ENCODE measurements around the gene UBXN11. TPM values are rescaled to one million over a fixed set of nuclear protein-coding genes. Genes with fewer than 3 reads are reported as not detected.
A peak's percentile ranks its signal among the peaks of the same experiment; 100 is the strongest.

UBXN11 gene
- total RNA-seq, 1 experiment from 2014 or later = 12.1 TPM

DNA sequence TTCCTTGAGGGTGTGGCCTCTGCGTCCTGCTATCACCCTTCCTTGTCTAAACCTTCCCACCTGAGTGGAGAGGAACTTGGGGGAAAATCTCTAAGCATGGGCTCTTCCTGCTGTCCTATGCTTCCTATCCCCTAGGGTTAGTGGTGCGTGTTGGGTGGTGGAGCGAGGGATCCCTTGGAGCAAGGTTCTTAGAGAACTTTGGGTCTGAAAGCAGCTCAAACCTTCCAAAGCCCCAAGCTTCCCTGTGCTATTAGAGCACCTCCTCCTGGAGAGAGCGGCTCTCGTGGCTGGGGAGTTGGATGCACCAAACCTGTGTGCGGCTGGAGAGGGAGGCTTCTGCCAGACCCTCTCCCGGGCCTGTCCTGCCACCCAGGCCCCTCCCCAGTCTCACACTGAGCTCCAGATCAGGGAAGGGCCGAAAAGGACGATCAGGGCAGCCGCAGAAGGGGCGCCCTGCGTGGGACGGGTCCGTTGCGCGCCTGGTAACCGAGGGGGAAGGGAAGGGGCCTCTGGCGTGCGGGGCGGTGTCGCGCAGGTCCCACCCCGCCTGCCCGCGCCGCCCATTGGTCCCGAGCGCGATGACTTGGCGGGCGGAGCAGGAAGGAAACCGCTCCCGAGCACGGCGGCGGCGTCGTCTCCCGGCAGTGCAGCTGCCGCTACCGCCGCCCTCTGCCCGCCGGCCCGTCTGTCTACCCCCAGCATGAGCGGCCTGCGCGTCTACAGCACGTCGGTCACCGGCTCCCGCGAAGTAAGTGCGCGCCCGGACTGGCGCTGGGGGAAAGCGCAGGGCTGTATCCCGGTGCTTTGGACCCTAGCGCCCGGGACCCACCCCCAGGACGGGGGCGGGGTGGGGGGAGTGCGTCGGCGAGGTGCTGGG is 26.7 kb downstream of the UBXN11 start, which contains the start of gene SH3BGRL3:
Gene SH3BGRL3 (plus strand): TSS at position 631 of the 877 bp plus-strand sequence. CDS start 70 bp downstream, at position 701.
- in situ Hi-C loops (cut with HindIII; ENCODE audit: low pct_unique_long_range_greater_than_20kb, low sequenced_read_pairs) = no loop called here
- DNase-seq (ENCODE audit: low read depth) = peak; percentile 89

- peak; percentile 51 for DNase-seq (ENCODE audit: low read depth)
- in situ Hi-C loops (cut with HindIII; ENCODE audit: low pct_unique_long_range_greater_than_20kb, low sequenced_read_pairs) = no loop called here
Measured at GRCh38 chr1:26278724-26279455, 27.5 kb downstream of the UBXN11 start.

- in situ Hi-C loops (cut with HindIII; ENCODE audit: low pct_unique_long_range_greater_than_20kb, low sequenced_read_pairs) = no loop called here
Measured at GRCh38 chr1:26278303-26278702, 28.1 kb downstream of the UBXN11 start.

GRCh38 chr1:26277719-26278118 is 28.7 kb downstream of the UBXN11 start:
- no peak for DNase-seq (ENCODE audit: low read depth)
- in situ Hi-C loops (cut with HindIII; ENCODE audit: low pct_unique_long_range_greater_than_20kb, low sequenced_read_pairs) = no loop called here

More at GRCh38 chr1:26278303-26278702, 28.1 kb downstream of the UBXN11 start:
- peak; percentile 71 for DNase-seq (ENCODE audit: low read depth)

DNA sequence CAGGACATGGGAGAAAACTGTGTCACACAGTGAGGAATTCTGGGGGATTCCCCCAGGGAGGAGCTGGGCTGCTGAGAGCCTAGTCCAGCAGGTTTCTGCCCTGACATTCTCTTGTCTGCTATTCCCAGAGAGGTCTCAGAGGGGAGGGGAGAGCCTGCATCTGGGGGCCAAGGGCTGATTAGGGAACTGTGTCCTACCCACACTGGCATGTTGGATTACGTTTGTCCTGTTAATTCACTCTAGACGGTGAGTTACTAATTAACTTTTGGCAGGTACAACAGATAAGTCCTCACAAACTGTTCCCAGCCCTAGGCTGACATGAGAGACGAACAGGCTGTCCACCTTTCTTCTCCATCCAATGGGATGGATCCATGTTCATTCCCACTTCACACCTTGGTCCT is 29.2 kb downstream of the UBXN11 start:
- no peak for DNase-seq (ENCODE audit: low read depth)
- in situ Hi-C loops (cut with HindIII; ENCODE audit: low pct_unique_long_range_greater_than_20kb, low sequenced_read_pairs) = no loop called here

DNA sequence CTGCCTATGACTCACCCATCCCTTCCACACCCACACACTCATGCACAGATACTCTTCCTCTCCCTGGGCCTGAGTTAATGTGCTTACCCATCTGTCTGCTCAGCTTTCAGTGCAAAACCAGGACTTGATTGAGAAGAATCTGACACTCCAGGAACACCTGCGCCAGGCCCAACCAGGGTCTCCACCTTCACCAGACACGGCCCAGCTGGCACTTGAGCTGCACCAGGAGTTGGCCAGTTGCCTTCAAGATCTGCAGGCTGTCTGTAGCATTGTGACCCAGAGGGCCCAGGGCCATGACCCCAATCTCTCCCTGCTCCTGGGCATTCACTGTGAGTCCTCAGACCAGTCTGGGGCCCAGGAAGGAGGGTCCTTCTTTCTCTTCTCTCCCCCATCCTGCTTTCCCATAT is 30.0 kb downstream of the UBXN11 start:
- in situ Hi-C loops (cut with HindIII; ENCODE audit: low pct_unique_long_range_greater_than_20kb, low sequenced_read_pairs) = no loop called here
- no peak for DNase-seq (ENCODE audit: low read depth)

GRCh38 chr1:26275580-26276431 is 30.6 kb downstream of the UBXN11 start:
- in situ Hi-C loops (cut with HindIII; ENCODE audit: low pct_unique_long_range_greater_than_20kb, low sequenced_read_pairs) = no loop called here
- peak; percentile 86 for DNase-seq (ENCODE audit: low read depth)

- in situ Hi-C loops (cut with HindIII; ENCODE audit: low pct_unique_long_range_greater_than_20kb, low sequenced_read_pairs) = no loop called here
- DNase-seq (ENCODE audit: low read depth) = no peak
Measured at GRCh38 chr1:26274801-26275425, 31.5 kb downstream of the UBXN11 start.

DNA sequence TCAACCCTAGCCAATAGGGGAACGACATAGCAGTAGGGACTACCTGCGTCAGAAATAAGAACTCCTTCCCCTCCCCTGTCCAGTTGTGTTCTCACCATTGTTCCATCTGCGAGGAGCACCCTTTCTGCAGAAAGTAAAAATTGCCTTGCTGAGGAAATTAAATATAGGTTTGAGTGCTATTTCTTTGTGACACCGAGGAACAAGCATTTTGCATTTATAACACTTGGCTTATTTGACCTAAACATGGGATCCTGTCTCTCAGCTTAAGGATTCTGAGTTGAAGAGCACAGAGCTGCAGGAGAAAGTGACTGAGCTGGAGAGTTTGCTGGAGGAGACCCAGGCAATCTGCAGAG is 37.3 kb downstream of the UBXN11 start:
- no peak for DNase-seq (ENCODE audit: low read depth)
- in situ Hi-C loops (cut with HindIII; ENCODE audit: low pct_unique_long_range_greater_than_20kb, low sequenced_read_pairs) = no loop called here

- in situ Hi-C loops (cut with HindIII; ENCODE audit: low pct_unique_long_range_greater_than_20kb, low sequenced_read_pairs) = no loop called here
- DNase-seq (ENCODE audit: low read depth) = no peak
Measured at GRCh38 chr1:26268290-26269197, 37.9 kb downstream of the UBXN11 start.

GRCh38 chr1:26265405-26265804 is 41.0 kb downstream of the UBXN11 start:
- in situ Hi-C loops (cut with HindIII; ENCODE audit: low pct_unique_long_range_greater_than_20kb, low sequenced_read_pairs) = no loop called here
- DNase-seq (ENCODE audit: low read depth) = no peak

GRCh38 chr1:26263212-26263611 is 43.2 kb downstream of the UBXN11 start:
- in situ Hi-C loops (cut with HindIII; ENCODE audit: low pct_unique_long_range_greater_than_20kb, low sequenced_read_pairs) = no loop called here
- DNase-seq (ENCODE audit: low read depth) = no peak

- in situ Hi-C loops (cut with HindIII; ENCODE audit: low pct_unique_long_range_greater_than_20kb, low sequenced_read_pairs) = no loop called here
Measured at GRCh38 chr1:26259578-26259977, 46.9 kb downstream of the UBXN11 start.

DNA sequence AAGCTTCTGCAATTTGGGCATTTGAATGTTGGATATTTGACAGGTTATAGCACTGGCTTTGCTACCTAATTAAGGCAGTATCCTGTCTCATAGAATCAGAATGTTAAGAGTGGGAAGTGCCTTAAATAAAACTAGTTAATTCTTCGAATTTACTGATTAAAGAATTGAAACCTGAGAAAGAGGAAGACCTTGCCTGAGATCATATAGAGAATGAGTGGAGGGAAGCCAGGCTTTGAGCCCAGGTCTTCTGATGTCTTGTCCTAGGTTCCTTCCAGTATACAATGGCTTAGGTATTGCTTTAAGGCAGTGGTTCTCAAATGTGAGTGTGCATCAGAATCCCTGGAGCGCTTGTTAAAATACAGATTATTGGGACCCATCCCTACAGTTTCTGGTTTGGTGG is 47.4 kb downstream of the UBXN11 start:
- in situ Hi-C loops (cut with HindIII; ENCODE audit: low pct_unique_long_range_greater_than_20kb, low sequenced_read_pairs) = no loop called here
- no peak for DNase-seq (ENCODE audit: low read depth)

More at GRCh38 chr1:26259578-26259977, 46.9 kb downstream of the UBXN11 start:
- no peak for DNase-seq (ENCODE audit: low read depth)

GRCh38 chr1:26257222-26257621 is 49.2 kb downstream of the UBXN11 start:
- in situ Hi-C loops (cut with HindIII; ENCODE audit: low pct_unique_long_range_greater_than_20kb, low sequenced_read_pairs) = no loop called here
- DNase-seq (ENCODE audit: low read depth) = no peak

GRCh38 chr1:26254404-26254803 is 52.0 kb downstream of the UBXN11 start:
- in situ Hi-C loops (cut with HindIII; ENCODE audit: low pct_unique_long_range_greater_than_20kb, low sequenced_read_pairs) = no loop called here
- no peak for DNase-seq (ENCODE audit: low read depth)

GRCh38 chr1:26252718-26253117 is 53.7 kb downstream of the UBXN11 start:
- no peak for DNase-seq (ENCODE audit: low read depth)
- in situ Hi-C loops (cut with HindIII; ENCODE audit: low pct_unique_long_range_greater_than_20kb, low sequenced_read_pairs) = no loop called here

Measured in Caki2 (cell line).